NB4 (cell line): ENCODE measurements around the gene LILRA2.
"Not testable (repeated sequence)": the region's sequence is repeated elsewhere in the genome, so short reads cannot be mapped to it uniquely, and the experiment has no call there.

Experiments
- DNase-seq: peaks from one replicate; pipeline ENCODE4 v3.0.0; 2010; ENCODE audit warnings: low read depth
- H3K4me3 ChIP-seq: one replicate; pipeline ENCODE4 v1.5.1; 2011; ENCODE audit warnings: mild to moderate bottlenecking, low read depth, low read length, moderate library complexity
- CTCF ChIP-seq: IDR thresholded peaks from one replicate; pipeline ENCODE4 v1.5.1; 2012; ENCODE audit warnings: low read depth, low read length
- MYC ChIP-seq: IDR thresholded peaks from 2 replicates; pipeline ENCODE4 v1.6.1; 2011; ENCODE audit warnings: low read depth, low read length
- POLR2A ChIP-seq: IDR thresholded peaks from 2 replicates; pipeline ENCODE4 v1.6.1; 2011; ENCODE audit warnings: mild to moderate bottlenecking; ENCODE audit not compliant: insufficient read length; ENCODE audit errors: extremely low read depth
- TF ChIP-seq, protein P1 (sequence below): IDR thresholded peaks from 2 replicates; pipeline ENCODE4 v1.6.1; 2011; ENCODE audit warnings: low read depth, low read length

LILRA2 gene

DNA sequence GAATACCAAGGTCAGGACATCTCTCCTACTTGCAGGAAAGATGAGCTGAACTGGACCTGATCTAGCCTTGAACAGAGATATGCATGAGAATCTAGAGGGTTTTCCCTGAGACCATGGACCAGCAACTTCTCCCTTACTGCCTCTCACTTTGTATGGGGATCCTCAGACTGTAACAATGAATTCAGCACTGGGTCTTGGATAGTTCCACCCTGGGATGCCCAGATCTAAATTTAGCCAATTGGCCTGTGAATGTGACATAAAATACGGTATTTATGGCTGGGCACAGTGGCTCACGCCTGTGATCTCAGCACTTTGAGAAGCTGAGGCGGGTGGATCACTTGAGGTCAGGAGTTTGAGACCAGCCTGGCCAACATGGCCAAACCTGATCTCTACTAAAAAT is 15.3 kb upstream of the LILRA2 start:
- no peak overlapping the region for H3K4me3 ChIP-seq
- no peak for TF ChIP-seq CTCF
- no peak for TF ChIP-seq POLR2A
- TF ChIP-seq MYC = no peak
- TF ChIP-seq, protein P1, sequence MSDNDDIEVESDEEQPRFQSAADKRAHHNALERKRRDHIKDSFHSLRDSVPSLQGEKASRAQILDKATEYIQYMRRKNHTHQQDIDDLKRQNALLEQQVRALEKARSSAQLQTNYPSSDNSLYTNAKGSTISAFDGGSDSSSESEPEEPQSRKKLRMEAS = no peak
- DNase-seq = peak; percentile 22

- no peak for DNase-seq
- no peak overlapping the region for H3K4me3 ChIP-seq
- no peak for TF ChIP-seq CTCF
- TF ChIP-seq, protein P1 = no peak
- no peak for TF ChIP-seq POLR2A
- no peak for TF ChIP-seq MYC
Observed at GRCh38 chr19:54560881-54561385, 12.7 kb upstream of the LILRA2 start.

- H3K4me3 ChIP-seq = no peak overlapping the region
- TF ChIP-seq CTCF = no peak
- TF ChIP-seq, protein P1 = no peak
- no peak for TF ChIP-seq MYC
- no peak for TF ChIP-seq POLR2A
- no peak for DNase-seq
Observed at GRCh38 chr19:54561840-54562239, 11.8 kb upstream of the LILRA2 start.

- DNase-seq = not testable (repeated sequence)
Observed at GRCh38 chr19:54563206-54563605, 10.4 kb upstream of the LILRA2 start.

GRCh38 chr19:54570316-54570715 is 3.3 kb upstream of the LILRA2 start:
- H3K4me3 ChIP-seq = no peak overlapping the region
- TF ChIP-seq CTCF = no peak
- no peak for TF ChIP-seq POLR2A
- no peak for TF ChIP-seq MYC
- TF ChIP-seq, protein P1 = no peak
- no peak for DNase-seq

More at GRCh38 chr19:54563206-54563605, 10.4 kb upstream of the LILRA2 start:
- not testable (repeated sequence) for H3K4me3 ChIP-seq

GRCh38 chr19:54571715-54572615 is 1.6 kb upstream of the LILRA2 start:
- peak; percentile 66 for DNase-seq
- peak overlapping the region; percentile 17 for H3K4me3 ChIP-seq
